WTC11 (cell line): ENCODE measurements around the gene NAA25. TPM values are rescaled to one million over a fixed set of nuclear protein-coding genes. Genes with fewer than 3 reads are reported as not detected.
"Not testable (repeated sequence)": the region's sequence is repeated elsewhere in the genome, so short reads cannot be mapped to it uniquely, and the experiment has no call there.

Experiments used
- ATAC-seq: fragments of 200-7000 bp; cut with Tn5 transposase; 2 replicates; pipeline ENCODE4 v1.10.0; 2021; ENCODE audit warnings: mild to moderate bottlenecking, moderate library complexity
- CTCF ChIA-PET: fragments of 300-600 bp; sonication (Branson Sonifier 250); formaldehyde crosslinking; loops from one replicate; lab custom pipeline; 2021; ENCODE audit warnings: antibody characterized with exemption; lab: Charles Lee
- POLR2A ChIA-PET: fragments of 350-600 bp; sonication (Branson Sonifier 250); formaldehyde crosslinking; loops from one replicate; lab custom pipeline; 2021; ENCODE audit warnings: antibody characterized with exemption; lab: Charles Lee
- DNase-seq: peaks from one replicate; pipeline ENCODE4 v3.0.0; 2021; ENCODE audit warnings: low spot score
- H3K27ac Mint-ChIP-seq: 2 replicates; pipeline ENCODE4 v1.8.0; 2021; ENCODE audit warnings: mixed read lengths
- H3K27me3 Mint-ChIP-seq: 2 replicates; pipeline ENCODE4 v1.8.0; 2021; ENCODE audit warnings: low read depth, mild to moderate bottlenecking, moderate library complexity, mixed read lengths
- H3K36me3 Mint-ChIP-seq: 2 replicates; pipeline ENCODE4 v1.8.0; 2021; ENCODE audit warnings: mixed read lengths
- H3K4me1 Mint-ChIP-seq: 2 replicates; pipeline ENCODE4 v1.8.0; 2022; ENCODE audit warnings: mixed read lengths
- H3K4me3 Mint-ChIP-seq: 2 replicates; pipeline ENCODE4 v1.8.0; 2021; ENCODE audit warnings: mild to moderate bottlenecking, moderate library complexity, mixed read lengths
- H3K9me3 Mint-ChIP-seq: 2 replicates; pipeline ENCODE4 v1.8.0; 2021; ENCODE audit warnings: mixed read lengths
- ATF3 ChIP-seq: sonication (generic); formaldehyde crosslinking; conservative IDR thresholded peaks from 2 replicates; pipeline ENCODE4 v1.8.1; 2022; ENCODE audit warnings: mild to moderate bottlenecking, missing genetic modification reagents
- CTCF ChIP-seq: fragments of 200-600 bp; IDR thresholded peaks from 2 replicates; pipeline ENCODE4 v1.8.0; 2022; ENCODE audit warnings: antibody characterized with exemption
- E2F1 ChIP-seq: sonication (generic); formaldehyde crosslinking; IDR thresholded peaks from 2 replicates; pipeline ENCODE4 v1.8.0; 2022; ENCODE audit warnings: mild to moderate bottlenecking, missing genetic modification reagents
- ESRRA ChIP-seq: sonication (generic); formaldehyde crosslinking; IDR thresholded peaks from 2 replicates; pipeline ENCODE4 v1.8.1; 2022; ENCODE audit warnings: mild to moderate bottlenecking, missing genetic modification reagents, borderline replicate concordance
- FOXK1 ChIP-seq: sonication (generic); formaldehyde crosslinking; IDR thresholded peaks from 2 replicates; pipeline ENCODE4 v1.8.0; 2022; ENCODE audit warnings: mild to moderate bottlenecking, moderate library complexity, missing genetic modification reagents
- HMGA2 ChIP-seq: fragments of 250-450 bp; sonication (Bioruptor Pico); IDR thresholded peaks from 2 replicates; pipeline ENCODE4 v1.4.0; 2021; ENCODE audit warnings: mild to moderate bottlenecking, moderate library complexity
- IRF2 ChIP-seq: sonication (generic); formaldehyde crosslinking; IDR thresholded peaks from 2 replicates; pipeline ENCODE4 v1.8.0; 2022; ENCODE audit warnings: low read depth, missing genetic modification reagents, borderline replicate concordance
- MXD4 ChIP-seq: fragments of 250-450 bp; sonication (Bioruptor Pico); IDR thresholded peaks from 2 replicates; pipeline ENCODE4 v1.8.0; 2021; ENCODE audit warnings: mild to moderate bottlenecking, moderate library complexity, borderline replicate concordance
- NFYB ChIP-seq: sonication (generic); formaldehyde crosslinking; conservative IDR thresholded peaks from 2 replicates; pipeline ENCODE4 v1.8.0; 2022; ENCODE audit warnings: low read depth, missing genetic modification reagents
- PRDM15 ChIP-seq: sonication (generic); formaldehyde crosslinking; IDR thresholded peaks from 2 replicates; pipeline ENCODE4 v1.8.0; 2022; ENCODE audit warnings: missing genetic modification reagents
- SMAD4 ChIP-seq: sonication (generic); formaldehyde crosslinking; IDR thresholded peaks from 2 replicates; pipeline ENCODE4 v1.8.0; 2022; ENCODE audit warnings: mild to moderate bottlenecking, missing genetic modification reagents
- STAT6 ChIP-seq: sonication (generic); formaldehyde crosslinking; conservative IDR thresholded peaks from 2 replicates; pipeline ENCODE4 v1.8.1; 2023; ENCODE audit warnings: mild to moderate bottlenecking, low read depth, missing genetic modification reagents, moderate library complexity
- ZNF263 ChIP-seq: sonication (generic); formaldehyde crosslinking; IDR thresholded peaks from 2 replicates; pipeline ENCODE4 v1.8.1; 2022; ENCODE audit warnings: low read depth, mild to moderate bottlenecking, moderate library complexity, missing genetic modification reagents
- ZNF396 ChIP-seq: fragments of 250-450 bp; sonication (Bioruptor Pico); IDR thresholded peaks from 2 replicates; pipeline ENCODE4 v1.8.0; 2021; ENCODE audit warnings: mild to moderate bottlenecking, moderate library complexity, borderline replicate concordance
- ZNF416 ChIP-seq: fragments of 250-450 bp; sonication (Bioruptor Pico); IDR thresholded peaks from 2 replicates; pipeline ENCODE4 v1.9.0; 2021; ENCODE audit warnings: mild to moderate bottlenecking, inconsistent platforms
- ZNF423 ChIP-seq: fragments of 250-450 bp; sonication (Bioruptor Pico); IDR thresholded peaks from 2 replicates; pipeline ENCODE4 v2.1.2; 2022; ENCODE audit warnings: mild to moderate bottlenecking, moderate library complexity
- ZNF512 ChIP-seq: sonication (generic); formaldehyde crosslinking; IDR thresholded peaks from 2 replicates; pipeline ENCODE4 v1.8.1; 2022; ENCODE audit warnings: missing genetic modification reagents, borderline replicate concordance
- total RNA-seq: library from RNA; stranded (reverse); gene quantifications from 3 replicates; pipeline ENCODE4 v1.2.3, GENCODE V29; 2021

Gene NAA25
- total RNA-seq, 1 experiment from 2014 or later, result 47.5 TPM

GRCh38 chr12:112010415-112011344 is 97.9 kb downstream of the NAA25 start (continued):
- TF ChIP-seq STAT6, result no peak
- no peak for TF ChIP-seq ZNF512
- TF ChIP-seq FOXK1 (CRISPR knock-in tag), result no peak
- TF ChIP-seq SMAD4 (CRISPR knock-in tag), result no peak
- TF ChIP-seq HMGA2 (CRISPR knock-in tag), result no peak
- no peak for TF ChIP-seq IRF2 (CRISPR knock-in tag)

GRCh38 chr12:112009596-112009995 is 99.0 kb downstream of the NAA25 start:
- POLR2A ChIA-PET, result interaction anchor here (1.2 kb wide), 1 partner anchor 10 kb away, joined by 3 read pairs; no protein-coding TSS in a partner anchor
- ATAC-seq, H3K27me3 Mint-ChIP-seq, H3K36me3 Mint-ChIP-seq, DNase-seq, H3K27ac Mint-ChIP-seq, H3K9me3 Mint-ChIP-seq, H3K4me3 Mint-ChIP-seq: not testable (repeated sequence)
- CTCF ChIA-PET, result interaction anchor here (0.9 to 1.1 kb wide), 2 partner anchors 12 to 64 kb away, joined by 3 read pairs; no protein-coding TSS in a partner anchor
- peaks cover 35% of the 10 kb centered on the region for H3K4me1 Mint-ChIP-seq

- H3K36me3 Mint-ChIP-seq, result peaks cover 3% of the 10 kb centered on the region; the same call in 1 of the 2 replicates
- ChIA-PET CTCF (interaction anchor here (1.1 kb wide), 1 partner anchor 11 kb away, joined by 3 read pairs; no protein-coding TSS in a partner anchor), POLR2A (interaction anchor here (0.7 kb wide), 1 partner anchor 117 kb away, joined by 6 read pairs; the partner anchor contains the start of gene TRAFD1)
- H3K4me3 Mint-ChIP-seq, result no peak overlapping the region
- H3K27ac Mint-ChIP-seq, result no peak overlapping the region
- H3K27me3 Mint-ChIP-seq, result no peaks in the 10 kb centered on the region
- DNase-seq (no peak), ATAC-seq (no peak)
- peaks cover 30% of the 10 kb centered on the region for H3K4me1 Mint-ChIP-seq
- no peak for TF ChIP-seq ZNF263 (CRISPR knock-in tag)
- no peak for TF ChIP-seq NFYB (CRISPR knock-in tag)
- no peak for TF ChIP-seq MXD4 (CRISPR knock-in tag)
- TF ChIP-seq CTCF, result no peak
- TF ChIP-seq ZNF416, result no peak
- no peak for TF ChIP-seq ZNF423 (CRISPR knock-in tag)
- TF ChIP-seq ESRRA (CRISPR knock-in tag), result no peak
- H3K9me3 Mint-ChIP-seq, result no peaks in the 10 kb centered on the region
Measured at GRCh38 chr12:112008918-112009317, 99.7 kb downstream of the NAA25 start.

GRCh38 chr12:112007945-112008344 is 100.6 kb downstream of the NAA25 start:
- peaks cover 6% of the 10 kb centered on the region; the same call in 1 of the 2 replicates for H3K36me3 Mint-ChIP-seq
- TF ChIP-seq NFYB (CRISPR knock-in tag), result no peak
- TF ChIP-seq ATF3, result no peak
- no peak for TF ChIP-seq ESRRA (CRISPR knock-in tag)
- no peak for TF ChIP-seq ZNF396 (CRISPR knock-in tag)
- TF ChIP-seq PRDM15 (CRISPR knock-in tag), result no peak
- TF ChIP-seq E2F1 (CRISPR knock-in tag), result no peak

More at GRCh38 chr12:112007945-112008344, 100.6 kb downstream of the NAA25 start:
- Mint-ChIP-seq H3K27me3 (no peaks in the 10 kb centered on the region), H3K4me1 (peaks cover 30% of the 10 kb centered on the region), H3K4me3 (no peak overlapping the region), H3K9me3 (no peaks in the 10 kb centered on the region; the same call in 1 of the 2 replicates), H3K27ac (peak overlapping the region; percentile 67)
- ChIA-PET POLR2A (no interaction called here), CTCF (interaction anchor here (0.6 kb wide), 1 partner anchor 183 kb away, joined by 3 read pairs; no protein-coding TSS in a partner anchor)
- ATAC-seq (no peak), DNase-seq (no peak)
